NCI-H2196 (cell line): ENCODE results near the gene SIT1.
"Not testable (repeated sequence)": the region's sequence is repeated elsewhere in the genome, so short reads cannot be mapped to it uniquely, and the experiment has no call there.

Experiments used
- DNase-seq: peaks from one replicate; lab custom pipeline; 2025; ENCODE audit not compliant: unreplicated experiment; lab: John Stamatoyannopoulos, UW

Gene SIT1

DNA sequence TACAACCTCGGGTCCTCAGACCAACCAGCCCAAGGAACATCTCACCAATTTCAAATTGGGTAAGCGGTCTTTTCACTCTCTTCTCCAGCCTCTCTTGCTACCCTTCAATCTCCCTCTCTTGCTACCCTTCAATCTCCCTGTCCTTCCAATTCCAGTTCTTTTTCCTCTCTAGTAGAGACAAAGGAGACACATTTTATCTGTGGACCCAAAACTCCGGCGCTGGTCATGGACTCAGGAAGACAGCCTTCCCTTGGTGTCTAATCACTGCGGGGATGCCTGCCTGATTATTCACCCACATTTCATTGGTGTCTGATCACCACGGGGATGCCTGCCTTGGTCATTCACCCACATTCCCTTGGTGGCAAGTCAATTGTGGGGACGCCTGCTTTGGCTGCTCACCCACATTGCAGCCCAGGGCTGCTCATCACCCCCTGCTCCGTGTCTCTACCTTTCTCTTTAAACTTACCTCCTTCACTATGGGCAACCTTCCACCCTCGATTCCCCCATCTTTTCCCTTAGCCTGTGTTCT lies 13.2 kb downstream of the SIT1 start:
- not testable (repeated sequence) for DNase-seq

DNA sequence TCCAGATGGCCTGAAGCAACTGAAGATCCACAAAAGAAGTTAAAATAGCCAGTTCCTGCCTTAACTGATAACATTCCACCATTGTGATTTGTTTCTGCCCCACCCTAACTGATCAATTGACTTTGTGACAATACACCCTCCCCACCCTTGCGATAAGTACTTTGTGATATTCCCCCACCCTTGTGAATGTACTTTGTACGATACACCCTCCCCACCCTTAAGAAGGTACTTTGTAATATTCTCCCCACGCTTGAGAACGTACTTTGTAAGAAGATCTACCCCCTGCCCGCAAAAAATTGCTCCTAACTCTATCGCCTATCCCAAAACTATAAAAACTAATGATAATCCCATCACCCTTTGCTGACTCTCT lies 13.9 kb downstream of the SIT1 start:
- DNase-seq = not testable (repeated sequence)

DNA sequence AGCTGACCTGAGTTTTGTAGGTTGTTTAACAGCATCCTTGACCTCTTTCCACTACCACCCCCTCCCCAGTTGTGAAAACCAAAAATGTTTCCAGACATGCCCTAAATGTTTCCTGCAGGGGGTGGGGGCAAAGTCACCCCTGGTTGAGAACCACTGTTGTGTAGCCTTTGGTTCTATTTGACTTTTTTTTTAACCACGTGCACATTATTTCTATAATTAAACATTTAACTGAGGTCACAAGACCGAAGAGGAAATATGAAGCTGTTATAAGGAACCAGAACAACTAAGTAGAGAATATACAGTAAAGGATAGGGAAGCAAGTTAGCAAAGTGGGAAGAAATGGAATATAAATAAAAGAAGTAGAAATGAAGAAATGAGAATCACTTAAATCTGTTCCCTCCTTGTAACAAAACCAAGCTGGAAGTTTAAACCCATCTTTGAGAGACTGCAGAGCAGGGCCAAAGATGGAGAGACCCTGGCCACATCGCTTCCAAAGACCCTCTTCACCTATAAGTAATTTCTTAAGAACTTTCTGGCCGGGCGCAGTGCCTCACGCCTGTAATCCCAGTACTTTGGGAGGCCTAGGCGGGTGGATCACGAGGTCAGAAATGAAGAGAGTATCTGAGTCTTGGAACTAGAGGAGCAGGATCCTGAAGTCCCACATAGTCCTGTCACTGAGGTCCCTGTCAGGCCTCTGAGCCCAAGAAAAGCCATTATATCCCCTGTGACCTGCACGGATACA lies 14.4 kb downstream of the SIT1 start:
- DNase-seq = no peak

DNA sequence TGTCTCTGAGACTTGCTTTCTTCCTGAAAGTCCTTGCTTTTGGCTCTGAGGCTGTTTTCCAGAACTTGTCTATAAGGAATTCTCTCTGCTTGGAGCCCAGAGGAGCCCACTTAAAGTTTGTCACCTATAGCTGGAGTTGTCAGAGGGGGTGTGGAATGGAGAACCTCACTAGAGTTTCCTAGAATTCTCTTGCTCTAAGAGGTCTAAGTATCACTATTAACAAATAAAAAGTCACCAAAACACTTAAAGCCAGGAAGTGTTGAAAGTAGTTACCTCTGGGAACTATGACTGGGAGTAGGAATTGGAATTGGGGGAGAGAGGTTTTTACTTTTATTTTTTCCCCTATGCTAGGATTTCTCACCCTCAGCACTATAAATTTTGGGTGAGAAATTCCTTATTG lies 15.0 kb downstream of the SIT1 start:
- no peak for DNase-seq

DNA sequence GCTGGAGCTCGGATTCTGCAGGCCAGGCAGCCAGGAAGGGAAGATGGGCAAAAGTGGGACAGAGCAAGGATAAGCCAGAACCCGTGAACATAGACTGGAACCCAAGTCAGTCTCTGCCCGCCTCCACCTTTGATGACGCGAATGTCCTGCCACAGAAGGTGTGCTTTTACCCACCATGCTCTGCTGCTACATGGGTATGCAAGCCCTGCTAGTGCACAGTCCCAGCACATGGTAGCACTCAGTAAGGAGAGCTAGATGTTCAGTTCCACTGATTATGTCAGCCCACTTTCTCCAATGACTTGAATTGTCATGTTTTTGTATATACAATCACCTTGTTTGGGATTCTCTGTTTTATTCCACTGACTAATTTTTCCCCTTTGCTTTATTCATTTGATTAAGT lies 21.1 kb downstream of the SIT1 start:
- no peak for DNase-seq

DNA sequence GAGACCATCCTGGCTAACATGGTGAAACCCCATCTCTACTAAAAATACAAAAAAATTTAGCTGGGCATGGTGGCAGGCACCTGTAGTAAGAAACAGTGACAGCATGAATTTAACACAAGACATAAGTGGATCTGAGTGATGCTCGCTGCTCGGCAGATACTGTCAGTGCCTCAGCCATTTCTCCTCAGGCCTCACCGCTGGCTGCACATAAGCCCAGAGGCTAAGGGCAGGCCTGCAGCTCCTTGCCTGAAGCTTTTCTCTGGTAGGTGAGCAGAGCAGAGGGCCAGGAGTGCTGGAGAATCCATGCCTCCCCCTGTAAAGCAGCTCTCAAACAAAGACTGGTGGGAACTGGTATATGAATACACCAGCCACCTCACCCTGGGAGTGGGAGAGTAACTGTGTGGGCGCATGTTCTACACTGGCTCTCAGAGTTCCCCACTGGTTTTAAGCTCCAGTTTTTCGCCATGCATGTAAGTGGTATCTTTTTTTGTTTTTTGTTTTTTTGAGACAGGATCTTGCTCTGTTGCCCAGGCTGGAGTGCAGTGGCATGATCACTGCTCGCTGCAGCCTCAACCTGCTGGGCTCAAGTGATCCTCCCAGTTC lies 22.2 kb downstream of the SIT1 start:
- DNase-seq = no peak

DNA sequence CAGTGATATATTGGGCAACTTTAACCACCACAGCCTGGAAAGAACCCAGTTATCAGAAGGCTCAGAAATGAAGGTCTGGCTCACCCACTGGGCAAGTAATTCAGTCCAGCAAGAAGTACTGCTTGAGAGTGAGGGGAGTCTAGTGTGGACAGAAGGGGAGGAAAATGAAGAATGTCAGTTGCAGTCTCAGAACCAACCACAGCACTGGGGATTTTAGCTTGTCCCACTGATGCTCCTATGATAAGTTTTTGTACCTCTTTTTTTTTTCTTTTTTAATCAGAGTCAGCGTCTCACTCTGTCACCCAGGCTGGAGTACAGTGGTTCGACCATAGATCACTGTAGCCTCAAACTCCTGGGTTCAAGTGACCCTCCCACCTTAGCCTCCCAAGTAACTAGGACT lies 23.2 kb downstream of the SIT1 start:
- no peak for DNase-seq

DNA sequence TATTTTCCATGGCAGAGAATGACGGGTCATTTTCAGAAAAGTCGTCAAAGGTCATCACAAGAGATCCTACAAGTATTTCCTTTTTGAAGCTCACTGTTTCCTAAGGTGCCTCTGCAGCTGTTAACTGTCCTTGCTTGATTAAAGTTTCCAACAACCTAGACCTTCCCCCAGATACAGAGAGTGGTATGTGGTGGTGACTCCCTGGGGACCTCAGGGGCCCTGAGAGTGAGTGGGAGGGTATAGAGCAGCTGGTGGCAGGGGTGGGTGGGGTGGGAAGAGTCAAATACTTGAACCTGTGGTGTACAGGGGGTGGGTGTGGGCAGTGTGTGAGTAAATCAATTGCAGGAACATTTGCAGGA lies 31.0 kb downstream of the SIT1 start:
- DNase-seq = no peak

DNA sequence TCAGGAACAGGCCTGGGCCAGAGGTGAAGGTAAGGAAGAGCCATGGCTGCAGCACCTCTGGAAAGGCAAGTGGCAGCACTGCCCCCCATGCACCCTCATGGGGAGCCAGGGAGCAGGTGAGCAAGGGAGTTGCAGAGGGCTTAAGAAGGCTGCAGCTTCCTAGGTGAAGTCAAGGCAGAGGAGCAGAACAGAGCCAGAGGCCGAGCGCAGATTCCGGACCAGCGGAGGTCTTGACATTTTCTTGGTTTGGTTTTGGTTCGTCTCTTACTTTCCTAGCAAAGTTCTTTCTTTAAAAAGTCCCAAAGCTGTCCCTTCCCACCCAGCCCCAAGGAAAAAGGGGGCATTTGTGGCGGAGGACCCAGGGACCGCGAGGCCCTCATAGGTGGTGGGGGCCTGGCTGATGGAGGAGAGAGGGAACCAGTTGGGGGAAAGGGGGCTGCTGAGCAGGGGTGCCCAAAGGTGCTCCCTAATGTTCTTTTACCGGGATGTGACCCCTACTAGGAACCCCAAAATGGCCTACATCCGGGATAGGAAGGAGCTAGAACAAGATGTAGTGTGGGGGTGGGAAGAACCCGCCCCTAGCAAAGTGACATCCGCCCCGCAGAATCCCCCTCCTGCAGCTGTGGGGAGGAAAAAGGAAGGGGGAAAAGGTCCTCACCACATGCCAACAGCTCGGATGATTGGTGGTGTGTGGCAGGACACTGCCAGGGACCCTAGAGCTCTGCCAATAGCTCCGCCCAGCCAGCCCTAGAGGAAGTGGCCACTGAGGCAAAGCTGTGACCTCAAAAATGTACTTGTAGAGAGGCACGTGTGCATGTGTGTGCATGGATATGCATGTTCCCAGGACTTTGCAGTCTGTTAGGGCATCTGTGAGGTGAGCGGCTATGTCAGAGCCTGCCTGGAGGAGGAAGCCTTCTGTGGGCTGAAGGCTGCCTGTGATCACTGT lies 31.6 kb downstream of the SIT1 start:
- no peak for DNase-seq

DNA sequence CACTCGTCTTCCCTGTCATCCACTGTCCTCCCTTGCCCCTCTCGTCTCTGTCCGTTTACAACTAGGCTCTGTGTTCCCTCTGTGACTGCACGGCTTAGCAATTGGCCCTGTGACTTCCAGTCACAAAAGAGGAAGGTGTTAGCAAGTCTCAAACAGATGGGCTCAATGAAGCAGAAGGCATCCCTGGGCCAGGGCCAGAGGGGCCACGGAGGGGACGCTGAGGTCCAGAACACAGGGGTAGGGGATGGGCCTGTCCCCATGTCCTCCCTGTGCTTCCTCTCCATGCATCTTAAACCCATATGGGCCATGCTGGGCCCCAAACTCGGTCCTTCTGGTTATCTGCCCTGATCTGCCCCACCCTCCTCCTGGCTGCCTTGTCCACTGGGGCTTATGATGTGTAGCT lies 32.4 kb downstream of the SIT1 start, which contains the start of gene CD72:
Gene CD72, minus strand, starts transcription at position 89 of the 403 bp plus-strand sequence. CDS start 110 bp downstream, outside the sequence.
- DNase-seq = no peak

DNA sequence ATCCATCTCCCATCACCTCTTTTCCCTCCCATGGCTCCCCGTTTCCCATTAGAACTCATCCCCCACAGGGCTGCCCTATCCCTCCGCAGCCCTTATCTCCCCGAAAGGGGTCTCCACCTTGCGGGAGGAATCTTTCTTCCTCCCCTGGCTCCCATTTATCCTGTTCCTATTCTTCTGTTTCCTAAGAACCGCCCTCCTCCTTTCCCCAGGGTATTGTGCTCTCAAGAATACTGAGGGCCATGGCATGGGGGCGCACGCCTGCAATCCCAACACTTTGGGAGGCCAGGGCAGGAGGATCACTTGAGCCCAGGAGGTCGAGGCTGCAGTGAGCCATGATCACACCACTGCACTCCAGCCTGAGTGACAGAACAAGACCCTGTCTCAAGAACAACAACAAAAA lies 33.2 kb downstream of the SIT1 start:
- DNase-seq = no peak

DNA sequence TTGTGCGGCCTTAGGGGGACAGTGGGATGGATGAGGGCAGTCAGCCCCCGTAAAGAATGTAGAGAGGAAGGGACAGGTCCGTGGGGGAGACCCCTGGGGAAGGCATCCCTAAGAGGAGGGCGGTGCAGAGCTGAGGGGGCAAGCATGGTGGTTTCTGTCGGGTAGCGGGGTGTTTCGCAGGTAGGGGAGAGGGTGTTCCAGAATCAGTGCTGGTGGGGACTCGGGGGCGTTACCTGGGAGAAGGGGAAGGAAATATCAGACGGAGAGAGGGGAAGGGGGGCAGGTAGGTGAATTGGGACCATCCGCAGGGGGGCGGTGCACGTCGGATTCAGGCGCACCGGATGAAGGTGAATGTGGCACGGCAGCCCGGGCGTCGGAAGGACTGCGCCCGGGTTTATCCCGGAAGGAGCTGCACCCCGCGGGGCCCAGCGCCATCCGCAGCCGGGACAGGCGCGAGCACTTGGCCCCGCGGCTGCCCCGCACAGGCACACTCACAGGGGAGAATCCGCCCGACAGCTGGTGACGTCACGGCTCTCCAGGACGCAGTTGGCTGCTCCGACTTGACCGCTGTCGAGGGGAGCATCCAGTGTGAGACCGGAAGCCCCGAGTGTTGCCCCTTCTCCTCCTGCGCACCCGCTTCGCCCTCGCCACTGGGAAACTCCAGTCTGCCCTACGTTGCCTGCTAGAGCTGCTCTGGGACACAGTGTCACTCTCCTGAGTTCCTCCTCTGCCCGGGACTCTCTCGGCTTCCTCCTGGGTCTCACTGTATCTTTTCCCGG lies 33.9 kb downstream of the SIT1 start:
- no peak for DNase-seq

DNA sequence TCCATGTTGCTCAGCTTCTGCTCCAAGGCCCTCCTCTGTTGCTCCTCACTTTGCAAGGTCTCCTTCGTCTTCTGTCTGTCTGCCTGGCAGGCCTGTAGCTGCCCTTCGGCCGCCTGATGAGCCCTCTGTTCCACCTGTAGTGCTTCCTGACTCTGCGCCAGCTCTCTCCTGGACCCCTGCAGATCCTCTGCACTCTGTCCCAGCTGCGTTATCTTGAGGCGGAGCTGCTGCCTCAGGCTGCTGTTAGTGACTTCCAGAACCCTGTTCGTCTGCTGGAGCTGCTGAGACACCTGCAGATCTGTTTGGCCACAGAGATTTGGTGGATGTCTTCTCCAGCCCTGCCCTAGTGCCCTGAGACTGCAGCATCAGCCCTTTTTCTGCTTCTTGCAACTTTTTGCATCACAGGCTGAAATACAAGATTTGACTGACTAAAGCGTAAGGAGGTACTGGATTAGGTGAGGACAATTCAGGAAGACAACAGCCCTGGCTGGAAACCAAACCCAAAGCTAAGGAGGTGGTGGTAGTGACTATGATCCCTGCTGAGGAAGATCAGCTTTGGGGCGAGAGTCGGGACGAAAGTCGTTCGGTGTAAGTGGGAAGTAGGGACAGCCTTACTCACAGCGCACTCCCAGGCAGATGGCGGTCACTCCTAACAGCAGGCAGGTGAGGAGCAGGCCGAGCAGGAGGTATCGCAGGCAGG lies 34.6 kb downstream of the SIT1 start:
- DNase-seq = no peak

DNA sequence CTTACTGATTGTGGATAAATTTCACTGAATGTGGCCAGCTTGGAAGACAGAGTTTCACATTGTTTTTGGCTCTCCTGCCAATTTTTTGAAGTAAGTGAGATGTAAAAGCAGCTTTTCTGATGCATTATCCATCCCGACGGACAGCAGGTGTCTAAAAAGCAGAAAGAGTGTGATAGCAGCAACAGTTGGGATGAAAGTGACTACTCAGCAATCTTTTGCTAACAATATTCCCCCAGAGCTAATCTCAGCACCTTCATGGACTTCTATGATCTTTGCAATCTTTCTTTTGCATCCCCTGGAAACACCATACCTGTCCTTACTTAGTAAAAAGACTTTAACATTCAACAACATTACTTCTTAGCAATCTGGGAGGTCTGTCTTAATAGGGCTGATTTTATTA lies 37.9 kb downstream of the SIT1 start:
- no peak for DNase-seq

DNA sequence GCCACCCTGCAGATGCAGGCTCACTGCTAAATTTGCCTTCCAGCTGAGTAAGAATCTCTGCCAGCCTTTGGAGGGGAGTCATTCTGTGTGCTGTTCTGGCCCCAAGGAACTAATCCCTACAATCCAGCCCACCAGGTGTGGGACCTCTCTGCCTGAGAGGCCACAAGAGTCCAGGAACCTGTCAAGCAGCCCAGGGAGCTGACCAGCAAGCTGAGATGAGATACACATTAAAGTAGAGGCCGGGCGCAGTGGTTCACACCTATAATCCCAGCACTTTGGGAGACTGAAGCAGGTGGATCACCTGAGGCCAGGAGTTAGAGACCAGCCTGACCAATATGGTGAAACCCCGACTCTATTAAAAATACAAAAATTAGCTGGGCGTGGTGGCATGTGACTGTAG lies 38.7 kb downstream of the SIT1 start:
- DNase-seq = not testable (repeated sequence)

DNA sequence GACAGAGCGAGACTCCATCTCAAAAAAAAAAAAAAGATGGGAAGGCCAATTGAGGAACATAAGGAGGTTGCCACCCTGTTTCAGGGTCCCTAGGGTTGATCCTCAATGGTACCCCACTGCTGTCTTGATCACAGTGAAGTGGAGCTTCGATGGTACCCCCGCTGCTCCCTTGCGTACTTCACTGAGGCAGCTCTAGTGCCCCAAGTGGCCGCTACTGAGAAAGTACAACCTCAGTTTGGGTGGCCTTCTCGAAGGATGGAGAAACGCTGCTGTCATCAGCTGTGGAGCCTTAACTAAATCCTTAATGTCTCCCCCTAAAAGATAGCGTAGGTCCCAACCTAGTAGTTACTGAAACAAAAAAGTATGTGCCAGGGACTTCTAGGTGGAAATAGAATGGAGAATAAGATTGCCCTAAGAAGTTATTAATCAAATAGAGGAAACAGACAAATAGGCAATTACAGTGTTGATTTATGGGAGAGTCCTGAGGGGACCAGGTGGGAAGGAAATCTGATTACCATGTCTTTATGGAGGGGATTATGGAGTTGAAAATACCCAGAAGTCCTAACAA lies 39.4 kb downstream of the SIT1 start:
- no peak for DNase-seq

DNA sequence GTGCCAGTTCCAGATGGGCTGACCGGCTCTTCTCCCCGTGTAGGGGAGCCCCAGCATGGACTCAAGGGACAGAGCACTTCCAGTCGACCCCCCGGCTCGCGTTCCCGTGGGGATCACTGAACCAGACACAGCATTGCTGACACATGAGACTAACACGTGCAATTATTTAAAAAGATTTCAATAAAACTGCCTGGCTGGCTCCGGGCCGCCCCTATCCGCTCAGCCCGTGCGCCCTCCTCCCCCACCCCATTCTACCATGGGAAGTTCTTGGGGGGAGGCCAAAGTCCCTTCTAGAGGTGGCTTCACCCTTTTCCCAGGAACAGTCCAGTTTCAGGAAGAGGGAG lies 40.9 kb downstream of the SIT1 start:
- DNase-seq = no peak

DNA sequence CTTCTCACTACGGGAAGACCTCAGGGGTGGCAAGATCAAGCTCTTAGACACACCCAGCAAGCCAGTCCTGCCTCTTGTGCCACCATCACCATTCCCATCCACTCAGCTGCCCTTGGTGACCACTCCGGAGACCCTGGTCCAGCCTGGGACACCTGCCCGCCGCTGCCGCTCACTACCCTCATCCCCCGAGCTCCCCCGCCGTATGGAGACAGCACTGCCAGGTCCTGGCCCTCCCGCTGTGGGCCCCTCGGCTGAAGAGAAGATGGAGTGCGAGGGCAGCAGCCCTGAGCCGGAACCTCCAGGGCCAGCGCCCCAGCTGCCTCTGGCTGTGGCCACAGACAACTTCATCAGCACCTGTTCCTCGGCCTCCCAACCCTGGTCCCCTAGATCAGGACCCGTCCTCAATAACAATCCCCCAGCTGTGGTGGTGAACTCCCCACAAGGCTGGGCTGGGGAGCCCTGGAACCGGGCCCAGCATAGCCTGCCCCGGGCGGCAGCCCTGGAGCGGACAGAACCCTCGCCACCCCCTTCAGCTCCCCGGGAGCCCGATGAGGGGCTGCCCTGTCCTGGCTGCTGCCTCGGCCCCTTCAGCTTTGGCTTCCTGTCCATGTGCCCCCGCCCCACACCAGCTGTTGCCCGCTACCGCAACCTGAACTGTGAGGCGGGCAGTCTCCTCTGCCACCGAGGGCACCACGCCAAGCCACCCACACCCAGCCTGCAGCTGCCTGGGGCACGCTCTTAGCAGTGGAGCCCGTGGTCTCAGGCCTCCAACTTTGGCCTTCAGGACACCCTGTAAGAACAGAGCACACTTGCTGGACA lies 41.5 kb downstream of the SIT1 start:
- DNase-seq = no peak

DNA sequence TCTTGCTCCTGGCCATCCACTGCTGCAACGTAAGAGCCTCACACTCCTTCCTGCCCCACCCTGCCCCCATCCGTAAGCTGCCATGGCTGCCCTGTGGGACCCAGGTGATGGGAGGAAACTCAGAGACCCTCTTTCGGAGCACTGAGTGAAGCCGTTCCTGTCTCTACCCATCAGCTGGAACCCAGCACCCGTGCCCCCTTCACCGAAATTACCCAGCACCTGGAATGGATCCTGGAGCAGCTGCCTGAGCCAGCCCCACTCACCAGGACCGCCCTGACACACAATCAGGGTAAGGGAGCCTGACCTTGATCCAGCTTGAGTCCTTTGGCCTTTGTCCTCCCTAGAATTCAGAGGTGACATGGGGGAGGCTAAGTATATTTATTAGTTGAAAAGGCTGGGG lies 42.5 kb downstream of the SIT1 start:
- DNase-seq = no peak
